Tibial nerve (tissue), 4 donors: ENCODE results near the gene KIAA0232.

Experiments
- EP300 ChIP-seq, 2 donors: sonication (generic); formaldehyde crosslinking; IDR thresholded peaks; one replicate each; pipeline ENCODE4 v1.6.1; 2017; ENCODE audit warnings: antibody characterized with exemption in 2 of 2, mild to moderate bottlenecking in 1 of 2
- POLR2A ChIP-seq, 2 donors: fragments of 450-650 bp; IDR thresholded peaks; one replicate each; pipeline ENCODE4 v1.6.1; 2017; ENCODE audit warnings: antibody characterized with exemption in 2 of 2, mild to moderate bottlenecking in 2 of 2, moderate library complexity in 2 of 2
- TF ChIP-seq, protein P1 (sequence below), 5 experiments: fragments of 200-600 bp in 3 of 5; fragments of 450-650 bp in 2 of 5; sonication (generic) in 3 of 5; IDR thresholded peaks; one replicate each; pipeline ENCODE4 v1.5.1; 2016 to 2019; ENCODE audit warnings: antibody characterized with exemption in 5 of 5, mild to moderate bottlenecking in 3 of 5, moderate library complexity in 2 of 5

GRCh38 chr4:6928081-6928480 lies 145.6 kb downstream of the KIAA0232 start:
- TF ChIP-seq, protein P1, sequence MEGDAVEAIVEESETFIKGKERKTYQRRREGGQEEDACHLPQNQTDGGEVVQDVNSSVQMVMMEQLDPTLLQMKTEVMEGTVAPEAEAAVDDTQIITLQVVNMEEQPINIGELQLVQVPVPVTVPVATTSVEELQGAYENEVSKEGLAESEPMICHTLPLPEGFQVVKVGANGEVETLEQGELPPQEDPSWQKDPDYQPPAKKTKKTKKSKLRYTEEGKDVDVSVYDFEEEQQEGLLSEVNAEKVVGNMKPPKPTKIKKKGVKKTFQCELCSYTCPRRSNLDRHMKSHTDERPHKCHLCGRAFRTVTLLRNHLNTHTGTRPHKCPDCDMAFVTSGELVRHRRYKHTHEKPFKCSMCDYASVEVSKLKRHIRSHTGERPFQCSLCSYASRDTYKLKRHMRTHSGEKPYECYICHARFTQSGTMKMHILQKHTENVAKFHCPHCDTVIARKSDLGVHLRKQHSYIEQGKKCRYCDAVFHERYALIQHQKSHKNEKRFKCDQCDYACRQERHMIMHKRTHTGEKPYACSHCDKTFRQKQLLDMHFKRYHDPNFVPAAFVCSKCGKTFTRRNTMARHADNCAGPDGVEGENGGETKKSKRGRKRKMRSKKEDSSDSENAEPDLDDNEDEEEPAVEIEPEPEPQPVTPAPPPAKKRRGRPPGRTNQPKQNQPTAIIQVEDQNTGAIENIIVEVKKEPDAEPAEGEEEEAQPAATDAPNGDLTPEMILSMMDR (IDR thresholded peaks at IDR 0.05): no peak
- TF ChIP-seq POLR2A (IDR thresholded peaks at IDR 0.05) (no peak), EP300 (IDR thresholded peaks at IDR 0.05) (no peak)
